ENCODE measurements around the gene FRMD3. TPM values are rescaled to one million over a fixed set of nuclear protein-coding genes. Genes with fewer than 3 reads are reported as not detected.

Gene FRMD3
- total RNA-seq, 1 donor from 2014 or later: 0.65 TPM

DNA sequence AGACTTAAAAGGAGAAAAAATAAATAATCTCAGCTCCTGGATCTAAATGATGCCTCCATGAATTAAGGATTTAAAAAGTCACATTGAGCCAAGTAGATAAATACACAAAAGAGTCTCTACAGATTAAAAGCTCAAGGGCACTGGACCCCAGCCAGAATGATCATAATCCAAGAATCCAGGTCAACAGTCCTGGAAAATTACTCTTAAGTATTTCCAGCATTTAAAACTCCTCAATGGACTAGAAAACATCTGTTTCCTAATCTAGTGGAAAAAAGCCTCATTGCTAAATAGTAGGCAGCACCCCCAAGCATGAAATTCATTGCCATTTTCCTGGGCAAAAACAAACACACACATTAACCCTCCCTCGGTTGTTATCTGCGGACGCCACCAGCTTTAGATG is 96.8 kb downstream of the FRMD3 start:
- Mint-ChIP-seq H3K4me3 (ENCODE audit: low read depth) (no peak overlapping the region), H3K27me3 (no peaks in the 10 kb centered on the region), H3K36me3 (ENCODE audit: insufficient read depth) (no peaks in the 10 kb centered on the region), H3K4me1 (ENCODE audit: low read depth) (peaks cover 4% of the 10 kb centered on the region), H3K27ac (no peak overlapping the region), H3K9me3 (ENCODE audit: low read depth) (no peaks in the 10 kb centered on the region)
- no peak for DNase-seq (ENCODE audit: low spot score, unreplicated experiment)
- TF ChIP-seq, protein P1, sequence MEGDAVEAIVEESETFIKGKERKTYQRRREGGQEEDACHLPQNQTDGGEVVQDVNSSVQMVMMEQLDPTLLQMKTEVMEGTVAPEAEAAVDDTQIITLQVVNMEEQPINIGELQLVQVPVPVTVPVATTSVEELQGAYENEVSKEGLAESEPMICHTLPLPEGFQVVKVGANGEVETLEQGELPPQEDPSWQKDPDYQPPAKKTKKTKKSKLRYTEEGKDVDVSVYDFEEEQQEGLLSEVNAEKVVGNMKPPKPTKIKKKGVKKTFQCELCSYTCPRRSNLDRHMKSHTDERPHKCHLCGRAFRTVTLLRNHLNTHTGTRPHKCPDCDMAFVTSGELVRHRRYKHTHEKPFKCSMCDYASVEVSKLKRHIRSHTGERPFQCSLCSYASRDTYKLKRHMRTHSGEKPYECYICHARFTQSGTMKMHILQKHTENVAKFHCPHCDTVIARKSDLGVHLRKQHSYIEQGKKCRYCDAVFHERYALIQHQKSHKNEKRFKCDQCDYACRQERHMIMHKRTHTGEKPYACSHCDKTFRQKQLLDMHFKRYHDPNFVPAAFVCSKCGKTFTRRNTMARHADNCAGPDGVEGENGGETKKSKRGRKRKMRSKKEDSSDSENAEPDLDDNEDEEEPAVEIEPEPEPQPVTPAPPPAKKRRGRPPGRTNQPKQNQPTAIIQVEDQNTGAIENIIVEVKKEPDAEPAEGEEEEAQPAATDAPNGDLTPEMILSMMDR (IDR thresholded peaks at IDR 0.05; ENCODE audit: unreplicated experiment): no peak

DNA sequence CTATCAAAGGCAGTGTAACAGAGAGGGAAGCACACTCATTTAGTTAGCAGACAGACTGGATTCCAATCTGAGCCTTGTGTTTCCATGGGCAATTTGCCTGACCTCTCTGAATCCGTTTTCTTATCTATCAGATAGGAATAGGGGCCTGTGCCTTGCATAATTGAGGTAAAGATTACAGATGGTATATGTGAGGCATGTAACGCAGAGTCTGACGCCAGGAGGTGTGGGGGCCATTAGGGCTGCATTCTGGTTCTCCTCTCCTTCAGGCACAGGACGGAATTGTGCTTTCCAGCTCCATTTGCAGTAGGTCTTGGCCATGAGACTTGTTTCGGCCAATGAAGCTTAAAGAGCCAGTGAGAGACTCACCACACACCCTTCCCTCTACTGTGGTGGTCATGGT is 97.6 kb downstream of the FRMD3 start:
- Mint-ChIP-seq H3K9me3 (ENCODE audit: low read depth) (no peaks in the 10 kb centered on the region), H3K4me3 (ENCODE audit: low read depth) (no peak overlapping the region)

DNA sequence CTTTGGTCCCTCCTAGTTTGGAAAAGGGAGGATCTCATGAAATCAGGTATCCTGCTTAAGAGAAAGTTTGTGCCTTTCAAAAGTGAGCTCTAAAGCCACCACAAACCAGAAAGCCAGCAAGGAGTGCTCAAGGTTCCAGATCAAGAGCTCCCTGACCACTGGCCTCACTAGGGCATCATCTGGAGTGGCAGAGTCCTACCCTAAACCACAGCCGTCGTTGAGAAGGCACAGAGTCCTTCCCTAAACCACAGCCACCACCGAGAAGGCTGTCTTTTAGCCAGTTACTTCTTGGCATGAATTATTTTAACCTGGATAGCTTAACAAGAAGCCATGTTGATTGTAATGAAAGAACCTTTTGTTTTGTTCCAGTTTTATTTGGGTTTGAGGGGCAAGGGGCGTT is 102.9 kb downstream of the FRMD3 start:
- no peak overlapping the region for H3K4me3 Mint-ChIP-seq (ENCODE audit: low read depth)
- H3K36me3 Mint-ChIP-seq (ENCODE audit: insufficient read depth): no peaks in the 10 kb centered on the region
- H3K9me3 Mint-ChIP-seq (ENCODE audit: low read depth): no peaks in the 10 kb centered on the region

More for the DNA sequence above, 97.6 kb downstream of the FRMD3 start:
- DNase-seq (ENCODE audit: low spot score, unreplicated experiment): no peak
- peaks cover 4% of the 10 kb centered on the region for H3K4me1 Mint-ChIP-seq (ENCODE audit: low read depth)
- TF ChIP-seq, protein P1 (IDR thresholded peaks at IDR 0.05; ENCODE audit: unreplicated experiment): no peak
- H3K36me3 Mint-ChIP-seq (ENCODE audit: insufficient read depth): no peaks in the 10 kb centered on the region
- H3K27ac Mint-ChIP-seq: no peak overlapping the region
- no peaks in the 10 kb centered on the region for H3K27me3 Mint-ChIP-seq

DNA sequence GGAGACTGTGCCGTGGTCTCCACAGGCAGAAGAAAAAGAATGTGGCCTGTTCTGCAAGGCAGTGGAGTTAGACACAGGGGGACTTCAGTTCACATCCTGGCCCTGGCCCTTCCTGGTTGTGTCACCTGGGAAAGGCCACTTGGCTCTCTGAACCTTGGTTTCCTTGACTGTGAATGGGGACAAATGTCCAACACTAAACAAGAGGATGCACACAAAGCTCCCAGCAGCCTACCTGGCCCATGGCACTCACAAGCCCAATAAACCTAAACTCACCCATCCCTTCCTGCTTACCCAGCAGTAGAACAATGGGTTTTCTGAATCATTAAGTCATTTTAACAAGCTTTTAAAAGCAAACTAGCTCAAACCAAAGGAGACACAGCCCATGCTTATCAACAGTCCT is 103.9 kb downstream of the FRMD3 start:
- TF ChIP-seq, protein P1 (IDR thresholded peaks at IDR 0.05; ENCODE audit: unreplicated experiment): no peak
- H3K27me3 Mint-ChIP-seq: peaks cover 3% of the 10 kb centered on the region
- no peak for DNase-seq (ENCODE audit: low spot score, unreplicated experiment)
- H3K36me3 Mint-ChIP-seq (ENCODE audit: insufficient read depth): no peaks in the 10 kb centered on the region
- no peak overlapping the region for H3K27ac Mint-ChIP-seq
- peaks cover 5% of the 10 kb centered on the region for H3K4me1 Mint-ChIP-seq (ENCODE audit: low read depth)
- H3K9me3 Mint-ChIP-seq (ENCODE audit: low read depth): no peaks in the 10 kb centered on the region
- H3K4me3 Mint-ChIP-seq (ENCODE audit: low read depth): no peak overlapping the region

More for the DNA sequence above, 102.9 kb downstream of the FRMD3 start:
- Mint-ChIP-seq H3K27me3 (no peaks in the 10 kb centered on the region), H3K27ac (no peak overlapping the region), H3K4me1 (ENCODE audit: low read depth) (peaks cover 4% of the 10 kb centered on the region)
- DNase-seq (ENCODE audit: low spot score, unreplicated experiment): no peak
- TF ChIP-seq, protein P1 (IDR thresholded peaks at IDR 0.05; ENCODE audit: unreplicated experiment): no peak

DNA sequence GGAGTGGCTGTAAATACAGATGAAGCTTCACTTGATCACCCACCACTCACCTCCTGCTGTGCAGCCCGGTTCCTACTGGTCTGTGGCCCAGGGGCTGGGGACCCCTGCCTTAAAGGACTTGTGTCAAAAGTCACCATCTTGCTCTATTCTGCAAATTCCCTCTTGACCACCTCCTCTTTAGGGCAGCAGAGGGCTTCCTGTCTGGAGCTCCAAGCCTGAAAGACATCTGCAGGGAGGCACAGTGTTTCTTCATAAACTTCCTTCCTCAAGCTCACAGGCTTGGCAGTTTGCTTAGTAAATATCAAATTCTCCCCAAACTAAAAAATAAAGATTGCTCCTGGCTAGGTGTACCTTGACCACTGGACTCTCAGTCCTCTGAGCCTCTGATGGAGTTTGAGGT is 104.4 kb downstream of the FRMD3 start:
- Mint-ChIP-seq H3K36me3 (ENCODE audit: insufficient read depth) (no peaks in the 10 kb centered on the region), H3K4me3 (ENCODE audit: low read depth) (no peak overlapping the region), H3K27ac (no peak overlapping the region), H3K4me1 (ENCODE audit: low read depth) (peaks cover 7% of the 10 kb centered on the region), H3K9me3 (ENCODE audit: low read depth) (no peaks in the 10 kb centered on the region), H3K27me3 (peaks cover 3% of the 10 kb centered on the region)
- DNase-seq (ENCODE audit: low spot score, unreplicated experiment): no peak
- TF ChIP-seq, protein P1 (IDR thresholded peaks at IDR 0.05; ENCODE audit: unreplicated experiment): no peak

All from progenitor cell of endocrine pancreas (in vitro differentiated cells).